GM18502 (cell line): Measurements from ENCODE around the gene UTP4.

Experiments used
- ATAC-seq: cut with Tn5 transposase; IDR thresholded peaks from one replicate; pipeline ENCODE4 v1.9.1; 2021; ENCODE audit warnings: mild to moderate bottlenecking; ENCODE audit not compliant: unreplicated experiment, poor library complexity

Gene UTP4

GRCh38 chr16:69132424-69133252, at the start of gene UTP4, which contains the start of gene CHTF8:
Gene UTP4, plus strand, starts transcription at chr16:69132649. Its CDS starts 811 bp downstream, at chr16:69133460.
Gene CHTF8, minus strand, starts transcription at chr16:69132588. Its CDS starts 11,130 bp downstream, at chr16:69121458.
- ATAC-seq: peak; percentile 85

- ATAC-seq: no peak
These were observed 49.0 kb upstream of the UTP4 start for GRCh38 chr16:69083306-69083941.

GRCh38 chr16:69084289-69084688, 48.2 kb upstream of the UTP4 start:
- ATAC-seq: no peak

DNA sequence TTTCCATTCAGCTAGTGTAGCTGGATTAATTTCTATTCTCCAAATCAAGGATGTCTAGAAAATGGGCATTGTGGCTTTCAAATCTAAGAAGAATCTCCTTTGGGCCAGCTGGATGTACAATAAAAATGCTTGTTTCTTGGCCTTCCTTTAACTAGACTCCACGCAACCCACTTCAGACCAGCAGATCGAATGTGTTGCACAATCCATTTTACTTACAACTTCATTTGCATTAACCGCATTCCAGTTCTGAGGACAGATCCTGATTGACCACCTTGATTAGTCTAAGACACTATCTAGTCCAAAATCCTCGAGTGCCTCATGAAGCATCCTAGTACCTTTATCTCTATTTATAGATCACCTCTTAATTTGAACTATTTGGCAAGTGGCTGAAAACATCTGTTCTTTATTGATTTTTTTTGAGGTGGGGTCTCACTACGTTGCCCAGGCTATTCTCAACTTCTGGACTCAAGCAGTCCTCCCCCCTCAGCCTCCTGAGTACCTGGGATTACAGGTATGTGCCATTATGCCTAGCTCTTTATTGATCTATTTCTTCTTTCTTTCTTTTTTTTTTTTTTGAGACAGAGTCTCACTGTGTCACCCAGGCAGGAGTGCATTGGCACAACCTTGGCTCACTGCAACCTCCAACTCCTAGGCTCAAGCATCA, 47.3 kb upstream of the UTP4 start:
- no peak for ATAC-seq

DNA sequence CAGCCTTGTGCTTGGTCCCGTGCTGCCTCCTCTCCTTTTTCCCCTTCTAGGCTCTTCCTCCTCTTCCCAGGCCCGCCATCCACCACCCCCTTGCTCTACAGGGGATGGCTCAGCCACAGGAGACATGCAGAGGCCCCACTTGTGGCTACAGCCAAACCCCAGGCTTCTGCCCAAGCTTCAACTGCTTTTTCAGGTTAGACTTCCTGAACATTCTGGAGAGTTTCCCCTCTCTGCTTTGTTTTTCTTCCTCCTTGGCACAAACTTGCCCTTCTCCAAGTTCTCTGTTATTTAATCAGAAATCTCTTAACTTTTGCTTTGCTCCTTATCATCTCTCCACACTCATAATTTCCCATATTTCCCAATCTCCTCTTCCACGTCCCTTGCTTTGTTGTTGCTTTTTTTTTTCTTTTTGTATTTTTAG, 45.3 kb upstream of the UTP4 start:
- no peak for ATAC-seq

- no peak for ATAC-seq
These were observed 43.8 kb upstream of the UTP4 start for GRCh38 chr16:69088684-69089083.

DNA sequence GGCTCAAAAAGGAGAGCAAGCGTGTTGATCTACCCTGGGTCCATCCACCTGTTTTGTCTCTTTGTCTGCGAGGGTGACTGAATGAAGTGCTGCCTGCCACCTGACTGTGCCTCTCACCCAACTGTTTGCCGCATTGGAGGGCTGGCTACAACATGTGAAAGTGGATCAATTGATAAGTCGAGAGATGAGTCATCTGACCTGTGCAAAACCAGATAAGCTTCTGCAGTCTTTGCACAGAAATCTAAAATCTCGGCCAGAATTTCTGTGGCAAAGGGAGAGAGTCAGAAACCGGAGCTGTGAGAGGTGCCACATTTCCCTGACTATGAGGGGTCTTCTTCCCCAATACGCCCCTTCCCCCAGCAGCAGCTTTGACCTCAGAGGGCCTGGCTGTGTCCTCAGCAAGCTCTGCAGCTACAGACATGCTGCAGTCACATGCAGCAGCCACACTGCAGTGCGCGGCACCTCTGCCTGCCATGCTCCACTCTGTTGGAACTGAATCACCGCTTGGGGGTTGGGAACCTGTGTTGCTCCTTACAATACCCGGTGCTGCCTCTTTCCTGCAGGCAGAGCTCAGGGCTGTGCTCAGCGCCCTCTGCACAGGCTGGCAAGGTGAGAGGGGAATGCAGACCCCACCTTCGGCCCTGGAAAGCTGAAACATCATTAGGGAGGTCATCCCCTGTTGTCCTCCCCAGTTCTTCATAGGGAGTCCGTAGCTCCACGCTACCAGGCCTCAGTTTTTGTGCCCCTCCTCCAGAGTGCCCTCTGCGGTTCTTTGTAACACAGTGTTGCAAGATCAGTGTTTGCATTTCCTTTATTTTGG, 43.1 kb upstream of the UTP4 start:
- peak; percentile 47 for ATAC-seq

DNA sequence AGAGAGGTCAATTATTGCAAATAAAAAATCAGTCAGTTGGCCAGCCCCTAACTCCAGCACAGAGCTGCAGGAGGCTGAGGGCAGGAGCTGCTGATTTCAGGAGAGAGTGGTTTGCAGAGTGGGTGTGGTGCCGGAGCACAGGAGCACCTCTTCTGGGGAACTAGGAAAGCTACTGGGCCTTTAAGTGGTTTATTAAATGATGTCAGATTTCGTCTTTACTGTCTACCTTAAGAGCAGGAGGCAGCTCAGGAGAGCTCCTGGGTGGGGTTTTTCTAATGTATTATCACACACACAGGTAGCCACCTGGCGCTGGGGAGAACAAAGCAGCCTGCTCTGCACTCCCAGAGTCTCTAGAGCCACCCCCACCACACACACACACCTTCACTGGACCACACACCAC, 38.5 kb upstream of the UTP4 start:
- no peak for ATAC-seq

GRCh38 chr16:69094501-69094900, 37.9 kb upstream of the UTP4 start:
- ATAC-seq: no peak

DNA sequence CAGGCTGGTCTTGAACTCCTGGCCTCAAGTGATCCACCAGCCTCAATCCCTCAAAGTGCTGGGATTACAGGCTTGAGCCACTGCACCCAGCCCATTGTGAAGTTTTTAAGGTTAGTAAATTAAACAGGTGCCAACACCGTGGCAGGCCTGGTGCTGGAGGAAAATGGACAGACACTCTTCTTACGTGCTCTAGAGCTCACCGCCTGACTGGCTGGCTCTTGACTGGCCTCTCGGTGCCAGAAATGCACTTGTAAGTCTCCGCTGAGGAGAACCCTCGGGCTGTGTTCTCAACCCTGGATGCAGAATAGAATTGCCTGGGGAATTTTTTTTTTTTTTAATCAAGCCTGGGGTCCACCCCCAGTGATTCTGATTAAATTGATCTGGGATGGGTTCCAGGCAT, 37.3 kb upstream of the UTP4 start:
- no peak for ATAC-seq

GRCh38 chr16:69100071-69100691, 32.3 kb upstream of the UTP4 start:
- ATAC-seq: no peak

GRCh38 chr16:69105501-69106361, 26.7 kb upstream of the UTP4 start, which contains the start of gene HAS3:
Gene HAS3, plus strand, starts transcription at chr16:69105653. Its CDS starts 3,743 bp downstream, at chr16:69109396.
- ATAC-seq: no peak

GRCh38 chr16:69106491-69107315, 25.7 kb upstream of the UTP4 start:
- ATAC-seq: no peak

GRCh38 chr16:69107316-69107962, 25.0 kb upstream of the UTP4 start:
- no peak for ATAC-seq

- ATAC-seq: no peak
These were observed 24.2 kb upstream of the UTP4 start for GRCh38 chr16:69108064-69108904.

- ATAC-seq: no peak
These were observed 23.6 kb upstream of the UTP4 start for GRCh38 chr16:69108905-69109252.
